Skeletal muscle cell (primary cell): ENCODE data around the gene MRGPRF.

Experiments
- DNase-seq: peaks from one replicate; pipeline ENCODE4 v3.0.0-alpha.2; 2010; ENCODE audit warnings: low read depth
- H3K4me3 ChIP-seq: 2 replicates; pipeline ENCODE4 v1.5.1; 2011; ENCODE audit warnings: low read depth, mild to moderate bottlenecking, control low read depth, low read length, moderate library complexity

MRGPRF gene

GRCh38 chr11:69051381-69052342 lies 38.6 kb upstream of the MRGPRF start:
- no peak for DNase-seq

GRCh38 chr11:69050592-69051380 lies 37.7 kb upstream of the MRGPRF start:
- DNase-seq = no peak
- H3K4me3 ChIP-seq = no peak overlapping the region

More at GRCh38 chr11:69051381-69052342, 38.6 kb upstream of the MRGPRF start:
- H3K4me3 ChIP-seq = no peak overlapping the region

GRCh38 chr11:69049490-69049867 lies 36.4 kb upstream of the MRGPRF start:
- DNase-seq = no peak

GRCh38 chr11:69048694-69049489 lies 35.8 kb upstream of the MRGPRF start, which contains the start of gene TPCN2:
Gene TPCN2, plus strand, starts transcription at chr11:69048932. Its CDS starts 66 bp downstream, at chr11:69048998.
- peak; percentile 91 for DNase-seq
- peak within 1 kb of the TSS; percentile 86 for H3K4me3 ChIP-seq

More at GRCh38 chr11:69049490-69049867, 36.4 kb upstream of the MRGPRF start:
- peak overlapping the region; percentile 86 for H3K4me3 ChIP-seq

- no peak for DNase-seq
- peak overlapping the region; percentile 86 for H3K4me3 ChIP-seq
These were observed 35.1 kb upstream of the MRGPRF start for GRCh38 chr11:69048031-69048693.

- peak; percentile 21 for DNase-seq
- no peak overlapping the region for H3K4me3 ChIP-seq
These were observed 31.3 kb upstream of the MRGPRF start for GRCh38 chr11:69044111-69045013.

GRCh38 chr11:69041516-69041915 lies 28.5 kb upstream of the MRGPRF start:
- H3K4me3 ChIP-seq = no peak overlapping the region
- DNase-seq = no peak

GRCh38 chr11:69040581-69041260 lies 27.7 kb upstream of the MRGPRF start:
- peak; percentile 77 for DNase-seq
- no peak overlapping the region for H3K4me3 ChIP-seq

- no peak overlapping the region for H3K4me3 ChIP-seq
- DNase-seq = no peak
These were observed 27.0 kb upstream of the MRGPRF start for GRCh38 chr11:69040051-69040450.

GRCh38 chr11:69039501-69039900 lies 26.5 kb upstream of the MRGPRF start:
- H3K4me3 ChIP-seq = no peak overlapping the region
- DNase-seq = no peak

- no peak overlapping the region for H3K4me3 ChIP-seq
- no peak for DNase-seq
These were observed 24.5 kb upstream of the MRGPRF start for GRCh38 chr11:69037544-69037943.

GRCh38 chr11:69037074-69037473 lies 24.0 kb upstream of the MRGPRF start:
- no peak overlapping the region for H3K4me3 ChIP-seq
- DNase-seq = no peak

- DNase-seq = peak; percentile 30
- H3K4me3 ChIP-seq = no peak overlapping the region
These were observed 22.9 kb upstream of the MRGPRF start for GRCh38 chr11:69035946-69036340.

- H3K4me3 ChIP-seq = no peak overlapping the region
- no peak for DNase-seq
These were observed 22.3 kb upstream of the MRGPRF start for GRCh38 chr11:69035150-69035945.

- H3K4me3 ChIP-seq = no peak overlapping the region
- DNase-seq = no peak
These were observed 21.2 kb upstream of the MRGPRF start for GRCh38 chr11:69034123-69034867.

GRCh38 chr11:69033431-69033830 lies 20.4 kb upstream of the MRGPRF start:
- H3K4me3 ChIP-seq = no peak overlapping the region
- no peak for DNase-seq
